Fibroblast of the aortic adventitia (primary cell): ENCODE data around the gene ATRNL1. TPM values are rescaled to one million over a fixed set of nuclear protein-coding genes. Genes with fewer than 3 reads are reported as not detected.
"Not testable (repeated sequence)": the region's sequence is repeated elsewhere in the genome, so short reads cannot be mapped to it uniquely, and the experiment has no call there.

Source experiments
- DNase-seq: peaks from one replicate; pipeline ENCODE4 v3.0.0-alpha.2; 2010; ENCODE audit warnings: low read depth
- H3K4me3 ChIP-seq: 2 replicates; pipeline ENCODE4 v1.5.1; 2011; ENCODE audit warnings: low read depth, mild to moderate bottlenecking, control low read depth, low read length, moderate library complexity
- CTCF ChIP-seq: IDR thresholded peaks from 2 replicates; pipeline ENCODE4 v1.5.1; 2011; ENCODE audit warnings: mild to moderate bottlenecking, low read length, control low read depth, inconsistent platforms; ENCODE audit not compliant: insufficient read depth
- total RNA-seq: library from RNA; depleted of rRNA; stranded (reverse); fragments of >200 nt; gene quantifications from 2 replicates; pipeline ENCODE4 v1.2.3, GENCODE V29; 2012; ENCODE audit warnings: low replicate concordance

ATRNL1 gene
- total RNA-seq, 1 donor, result 1.9 TPM

GRCh38 chr10:115095758-115096157 lies 2.6 kb downstream of the ATRNL1 start:
- no peak for TF ChIP-seq CTCF
- no peak overlapping the region for H3K4me3 ChIP-seq
- no peak for DNase-seq

- H3K4me3 ChIP-seq, result no peak overlapping the region
- no peak for TF ChIP-seq CTCF
Observed at GRCh38 chr10:115103700-115104099, 10.5 kb downstream of the ATRNL1 start.

GRCh38 chr10:115105411-115105810 lies 12.2 kb downstream of the ATRNL1 start:
- not testable (repeated sequence) for H3K4me3 ChIP-seq, DNase-seq

More at GRCh38 chr10:115103700-115104099, 10.5 kb downstream of the ATRNL1 start:
- no peak for DNase-seq

GRCh38 chr10:115107830-115108229 lies 14.7 kb downstream of the ATRNL1 start:
- TF ChIP-seq CTCF, result no peak
- no peak for DNase-seq
- no peak overlapping the region for H3K4me3 ChIP-seq

- DNase-seq, result no peak
- H3K4me3 ChIP-seq, result no peak overlapping the region
- no peak for TF ChIP-seq CTCF
Observed at GRCh38 chr10:115117301-115117700, 24.1 kb downstream of the ATRNL1 start.

- no peak overlapping the region for H3K4me3 ChIP-seq
- no peak for DNase-seq
- TF ChIP-seq CTCF, result no peak
Observed at GRCh38 chr10:115118346-115118745, 25.2 kb downstream of the ATRNL1 start.

GRCh38 chr10:115125505-115125904 lies 32.3 kb downstream of the ATRNL1 start:
- no peak for TF ChIP-seq CTCF
- no peak overlapping the region for H3K4me3 ChIP-seq
- DNase-seq, result no peak
